HepG2 (cell line): ENCODE measurements around the gene KRT15. TPM values are rescaled to one million over a fixed set of nuclear protein-coding genes. Genes with fewer than 3 reads are reported as not detected.

ENCODE experiments used
- HHEX ChIP-seq: IDR thresholded peaks from 2 replicates; pipeline ENCODE4 v1.6.1; 2016; ENCODE audit warnings: control low read depth
- HNRNPUL1 ChIP-seq: fragments of 200-400 bp; formaldehyde crosslinking; IDR thresholded peaks from 2 replicates; pipeline ENCODE4 v1.6.1; 2017; ENCODE audit warnings: low read depth, mild to moderate bottlenecking, low read length, moderate library complexity
- IRF2 ChIP-seq: IDR thresholded peaks from 2 replicates; pipeline ENCODE4 v1.6.1; 2018; ENCODE audit warnings: missing genetic modification reagents, missing compliant biosample characterization
- NFRKB ChIP-seq: fragments of 450-650 bp; IDR thresholded peaks from 2 replicates; pipeline ENCODE4 v1.6.1; 2017
- PCBP1 ChIP-seq: fragments of 200-400 bp; formaldehyde crosslinking; IDR thresholded peaks from 2 replicates; pipeline ENCODE4 v1.6.1; 2017; ENCODE audit warnings: mild to moderate bottlenecking, low read depth, low read length, borderline replicate concordance
- PHF21A ChIP-seq: sonication (generic); formaldehyde crosslinking; IDR thresholded peaks from 2 replicates; pipeline ENCODE4 v1.5.0; 2020; ENCODE audit warnings: mild to moderate bottlenecking, missing genetic modification reagents
- PPARG ChIP-seq: conservative IDR thresholded peaks from 2 replicates; pipeline ENCODE4 v1.6.1; 2016; ENCODE audit warnings: missing biosample characterization, missing genetic modification reagents
- PTBP1 ChIP-seq: fragments of 200-400 bp; formaldehyde crosslinking; IDR thresholded peaks from 2 replicates; pipeline ENCODE4 v1.6.1; 2018; ENCODE audit warnings: low read length, low read depth; ENCODE audit not compliant: poor library complexity, severe bottlenecking
- SATB2 ChIP-seq: sonication (generic); formaldehyde crosslinking; IDR thresholded peaks from 2 replicates; pipeline ENCODE4 v1.5.0; 2020; ENCODE audit warnings: missing genetic modification reagents
- SNAPC2 ChIP-seq: sonication (generic); formaldehyde crosslinking; IDR thresholded peaks from 2 replicates; pipeline ENCODE4 v1.8.1; 2022; ENCODE audit warnings: mild to moderate bottlenecking, missing genetic modification reagents
- THYN1 ChIP-seq: sonication (generic); formaldehyde crosslinking; IDR thresholded peaks from 2 replicates; pipeline ENCODE4 v1.8.1; 2023; ENCODE audit warnings: low read depth, mild to moderate bottlenecking, moderate library complexity, missing genetic modification reagents, borderline replicate concordance
- ZIK1 ChIP-seq: sonication (generic); formaldehyde crosslinking; IDR thresholded peaks from 2 replicates; pipeline ENCODE4 v1.5.0; 2020; ENCODE audit warnings: mild to moderate bottlenecking, low read depth, missing genetic modification reagents, borderline replicate concordance
- ZNF121 ChIP-seq: sonication (generic); formaldehyde crosslinking; IDR thresholded peaks from 2 replicates; pipeline ENCODE4 v1.5.0; 2020; ENCODE audit warnings: mild to moderate bottlenecking, missing genetic modification reagents
- ZNF235 ChIP-seq: sonication (generic); formaldehyde crosslinking; IDR thresholded peaks from 2 replicates; pipeline ENCODE4 v1.8.1; 2023; ENCODE audit warnings: mild to moderate bottlenecking, missing genetic modification reagents, borderline replicate concordance
- ZNF496 ChIP-seq: sonication (generic); formaldehyde crosslinking; IDR thresholded peaks from 2 replicates; pipeline ENCODE4 v1.8.1; 2023; ENCODE audit warnings: mild to moderate bottlenecking, moderate library complexity, missing genetic modification reagents; ENCODE audit not compliant: insufficient replicate concordance
- ZNF703 ChIP-seq: sonication (generic); formaldehyde crosslinking; IDR thresholded peaks from 2 replicates; pipeline ENCODE4 v1.5.1; 2020; ENCODE audit warnings: missing genetic modification reagents, mild to moderate bottlenecking, moderate library complexity, borderline replicate concordance
- polyA plus RNA-seq, 8 experiments: library from polyadenylated mRNA; depleted of rRNA in 3 of 8; stranded (reverse) in 7 of 8; unstranded in 1 of 8; fragments of >200 nt; fragmentation: Illumina TruSeq in 4 of 8; extraction: Trizol in 4 of 8; gene quantifications; 2 replicates each; pipeline versions ENCODE4 v1.2.1 to v1.2.3, GENCODE V29; 2011 to 2016; ENCODE audit warnings: low read depth in 4 of 8, missing spikeins in 1 of 8, mixed read lengths in 1 of 8; ENCODE audit not compliant: insufficient read depth in 1 of 8
- total RNA-seq, 5 experiments: library from RNA; depleted of rRNA; stranded (reverse); fragments of >200 nt; fragmentation: Illumina TruSeq; extraction: Trizol; gene quantifications; 2 replicates each; pipeline ENCODE4 v1.2.3, GENCODE V29; 2016; ENCODE audit warnings: low read depth in 1 of 5
- TF ChIP-seq, protein P1 (sequence below): sonication (generic); formaldehyde crosslinking; IDR thresholded peaks from 2 replicates; pipeline ENCODE4 v1.4.0; 2020; ENCODE audit warnings: missing genetic modification reagents, low read depth, mild to moderate bottlenecking, borderline replicate concordance
- TF ChIP-seq, protein P2 (sequence below): sonication (generic); formaldehyde crosslinking; IDR thresholded peaks from 2 replicates; pipeline ENCODE4 v1.5.1; 2020; ENCODE audit warnings: mild to moderate bottlenecking, missing genetic modification reagents, moderate library complexity
- TF ChIP-seq, protein P3 (sequence below): sonication (generic); formaldehyde crosslinking; IDR thresholded peaks from 2 replicates; pipeline ENCODE4 v1.4.0; 2020; ENCODE audit warnings: mild to moderate bottlenecking, missing genetic modification reagents, borderline replicate concordance

KRT15 gene
- total and polyA plus RNA-seq, 2 of the 13 experiments (the other 11 are each of a cell fraction or from before 2014, with no cell fraction given), result 0.46 to 0.63 TPM

DNA sequence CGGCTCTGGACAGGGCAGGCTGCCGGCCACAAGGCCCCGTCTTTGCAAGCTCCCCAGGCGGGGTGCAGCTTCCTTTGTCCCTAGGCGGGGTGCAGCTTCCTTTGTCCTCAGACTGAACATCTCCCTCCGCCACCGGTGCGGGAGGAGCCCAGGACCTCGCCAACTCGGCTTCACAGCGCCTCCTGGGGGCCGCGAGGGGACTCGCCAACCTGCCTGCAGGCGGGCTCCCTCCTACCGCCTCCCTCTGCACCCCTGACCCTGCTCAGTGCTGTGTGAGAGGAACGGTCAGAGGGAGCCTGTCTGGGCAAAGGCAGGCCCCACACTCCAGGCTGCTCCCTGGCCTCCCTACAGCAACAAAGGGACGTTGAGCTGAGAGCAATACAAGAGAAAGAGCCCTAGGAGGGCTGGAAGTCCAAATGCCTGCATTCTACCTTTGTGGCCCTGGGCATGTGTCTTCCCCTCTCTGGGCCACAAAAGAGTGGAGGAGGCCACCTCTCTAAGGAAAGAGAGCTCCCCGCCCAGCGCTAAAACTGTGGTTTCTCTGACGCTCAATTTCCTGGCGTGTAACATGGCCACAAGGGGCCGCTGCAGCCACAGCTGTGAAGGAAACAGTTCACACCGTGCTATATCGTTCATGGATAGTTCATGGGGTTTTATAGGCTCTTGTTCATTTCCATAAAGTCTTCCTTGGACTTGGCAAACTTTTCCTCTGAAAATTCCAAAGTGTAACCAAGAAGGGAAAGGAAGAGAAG, 30.3 kb upstream of the KRT15 start (continued):
- TF ChIP-seq ZNF235 (CRISPR knock-in tag) (no peak), HNRNPUL1 (no peak), ZNF703 (CRISPR knock-in tag) (no peak), THYN1 (CRISPR knock-in tag) (0 out of 2 replicates have a peak, but pooled peaks have one; percentile 88), ZIK1 (CRISPR knock-in tag) (peak; percentile 88; the same call in 1 of the 2 replicates), PHF21A (CRISPR knock-in tag) (peak; percentile 66; the same call in 1 of the 2 replicates), PPARG (peak; percentile 62), HHEX (CRISPR knock-in tag) (no peak), PTBP1 (no peak), SNAPC2 (CRISPR knock-in tag) (no peak), PCBP1 (0 out of 2 replicates have a peak, but pooled peaks have one; percentile 64), ZNF496 (CRISPR knock-in tag) (no peak), NFRKB (no peak), ZNF121 (CRISPR knock-in tag) (no peak), SATB2 (CRISPR knock-in tag) (no peak), IRF2 (peak; percentile 55; the same call in 1 of the 2 replicates)
- TF ChIP-seq, protein P1, sequence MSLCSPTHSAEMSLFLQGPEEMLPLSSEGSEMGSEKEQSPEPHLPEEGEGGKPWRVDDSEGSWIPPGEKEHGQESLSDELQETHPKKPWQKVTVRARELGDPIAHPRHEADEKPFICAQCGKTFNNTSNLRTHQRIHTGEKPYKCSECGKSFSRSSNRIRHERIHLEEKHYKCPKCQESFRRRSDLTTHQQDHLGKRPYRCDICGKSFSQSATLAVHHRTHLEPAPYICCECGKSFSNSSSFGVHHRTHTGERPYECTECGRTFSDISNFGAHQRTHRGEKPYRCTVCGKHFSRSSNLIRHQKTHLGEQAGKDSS (CRISPR knock-in tag), result peak; percentile 99
- TF ChIP-seq, protein P2, sequence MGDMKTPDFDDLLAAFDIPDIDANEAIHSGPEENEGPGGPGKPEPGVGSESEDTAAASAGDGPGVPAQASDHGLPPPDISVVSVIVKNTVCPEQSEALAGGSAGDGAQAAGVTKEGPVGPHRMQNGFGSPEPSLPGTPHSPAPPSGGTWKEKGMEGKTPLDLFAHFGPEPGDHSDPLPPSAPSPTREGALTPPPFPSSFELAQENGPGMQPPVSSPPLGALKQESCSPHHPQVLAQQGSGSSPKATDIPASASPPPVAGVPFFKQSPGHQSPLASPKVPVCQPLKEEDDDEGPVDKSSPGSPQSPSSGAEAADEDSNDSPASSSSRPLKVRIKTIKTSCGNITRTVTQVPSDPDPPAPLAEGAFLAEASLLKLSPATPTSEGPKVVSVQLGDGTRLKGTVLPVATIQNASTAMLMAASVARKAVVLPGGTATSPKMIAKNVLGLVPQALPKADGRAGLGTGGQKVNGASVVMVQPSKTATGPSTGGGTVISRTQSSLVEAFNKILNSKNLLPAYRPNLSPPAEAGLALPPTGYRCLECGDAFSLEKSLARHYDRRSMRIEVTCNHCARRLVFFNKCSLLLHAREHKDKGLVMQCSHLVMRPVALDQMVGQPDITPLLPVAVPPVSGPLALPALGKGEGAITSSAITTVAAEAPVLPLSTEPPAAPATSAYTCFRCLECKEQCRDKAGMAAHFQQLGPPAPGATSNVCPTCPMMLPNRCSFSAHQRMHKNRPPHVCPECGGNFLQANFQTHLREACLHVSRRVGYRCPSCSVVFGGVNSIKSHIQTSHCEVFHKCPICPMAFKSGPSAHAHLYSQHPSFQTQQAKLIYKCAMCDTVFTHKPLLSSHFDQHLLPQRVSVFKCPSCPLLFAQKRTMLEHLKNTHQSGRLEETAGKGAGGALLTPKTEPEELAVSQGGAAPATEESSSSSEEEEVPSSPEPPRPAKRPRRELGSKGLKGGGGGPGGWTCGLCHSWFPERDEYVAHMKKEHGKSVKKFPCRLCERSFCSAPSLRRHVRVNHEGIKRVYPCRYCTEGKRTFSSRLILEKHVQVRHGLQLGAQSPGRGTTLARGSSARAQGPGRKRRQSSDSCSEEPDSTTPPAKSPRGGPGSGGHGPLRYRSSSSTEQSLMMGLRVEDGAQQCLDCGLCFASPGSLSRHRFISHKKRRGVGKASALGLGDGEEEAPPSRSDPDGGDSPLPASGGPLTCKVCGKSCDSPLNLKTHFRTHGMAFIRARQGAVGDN (CRISPR knock-in tag), result peak; percentile 79
- TF ChIP-seq, protein P3, sequence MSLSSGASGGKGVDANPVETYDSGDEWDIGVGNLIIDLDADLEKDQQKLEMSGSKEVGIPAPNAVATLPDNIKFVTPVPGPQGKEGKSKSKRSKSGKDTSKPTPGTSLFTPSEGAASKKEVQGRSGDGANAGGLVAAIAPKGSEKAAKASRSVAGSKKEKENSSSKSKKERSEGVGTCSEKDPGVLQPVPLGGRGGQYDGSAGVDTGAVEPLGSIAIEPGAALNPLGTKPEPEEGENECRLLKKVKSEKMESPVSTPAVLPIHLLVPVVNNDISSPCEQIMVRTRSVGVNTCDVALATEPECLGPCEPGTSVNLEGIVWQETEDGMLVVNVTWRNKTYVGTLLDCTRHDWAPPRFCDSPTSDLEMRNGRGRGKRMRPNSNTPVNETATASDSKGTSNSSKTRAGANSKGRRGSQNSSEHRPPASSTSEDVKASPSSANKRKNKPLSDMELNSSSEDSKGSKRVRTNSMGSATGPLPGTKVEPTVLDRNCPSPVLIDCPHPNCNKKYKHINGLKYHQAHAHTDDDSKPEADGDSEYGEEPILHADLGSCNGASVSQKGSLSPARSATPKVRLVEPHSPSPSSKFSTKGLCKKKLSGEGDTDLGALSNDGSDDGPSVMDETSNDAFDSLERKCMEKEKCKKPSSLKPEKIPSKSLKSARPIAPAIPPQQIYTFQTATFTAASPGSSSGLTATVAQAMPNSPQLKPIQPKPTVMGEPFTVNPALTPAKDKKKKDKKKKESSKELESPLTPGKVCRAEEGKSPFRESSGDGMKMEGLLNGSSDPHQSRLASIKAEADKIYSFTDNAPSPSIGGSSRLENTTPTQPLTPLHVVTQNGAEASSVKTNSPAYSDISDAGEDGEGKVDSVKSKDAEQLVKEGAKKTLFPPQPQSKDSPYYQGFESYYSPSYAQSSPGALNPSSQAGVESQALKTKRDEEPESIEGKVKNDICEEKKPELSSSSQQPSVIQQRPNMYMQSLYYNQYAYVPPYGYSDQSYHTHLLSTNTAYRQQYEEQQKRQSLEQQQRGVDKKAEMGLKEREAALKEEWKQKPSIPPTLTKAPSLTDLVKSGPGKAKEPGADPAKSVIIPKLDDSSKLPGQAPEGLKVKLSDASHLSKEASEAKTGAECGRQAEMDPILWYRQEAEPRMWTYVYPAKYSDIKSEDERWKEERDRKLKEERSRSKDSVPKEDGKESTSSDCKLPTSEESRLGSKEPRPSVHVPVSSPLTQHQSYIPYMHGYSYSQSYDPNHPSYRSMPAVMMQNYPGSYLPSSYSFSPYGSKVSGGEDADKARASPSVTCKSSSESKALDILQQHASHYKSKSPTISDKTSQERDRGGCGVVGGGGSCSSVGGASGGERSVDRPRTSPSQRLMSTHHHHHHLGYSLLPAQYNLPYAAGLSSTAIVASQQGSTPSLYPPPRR (CRISPR knock-in tag), result 0 out of 2 replicates have a peak, but pooled peaks have one; percentile 41
